NCI-H82 treated with DMSO at 0.1 percent for 48 hours (cell line): ENCODE measurements around the gene WDR12.
"Not testable (repeated sequence)": the region's sequence is repeated elsewhere in the genome, so short reads cannot be mapped to it uniquely, and the experiment has no call there.

Experiments
- DNase-seq: peaks from one replicate; lab custom pipeline; 2025; ENCODE audit not compliant: unreplicated experiment; lab: John Stamatoyannopoulos, UW

The WDR12 gene

DNA sequence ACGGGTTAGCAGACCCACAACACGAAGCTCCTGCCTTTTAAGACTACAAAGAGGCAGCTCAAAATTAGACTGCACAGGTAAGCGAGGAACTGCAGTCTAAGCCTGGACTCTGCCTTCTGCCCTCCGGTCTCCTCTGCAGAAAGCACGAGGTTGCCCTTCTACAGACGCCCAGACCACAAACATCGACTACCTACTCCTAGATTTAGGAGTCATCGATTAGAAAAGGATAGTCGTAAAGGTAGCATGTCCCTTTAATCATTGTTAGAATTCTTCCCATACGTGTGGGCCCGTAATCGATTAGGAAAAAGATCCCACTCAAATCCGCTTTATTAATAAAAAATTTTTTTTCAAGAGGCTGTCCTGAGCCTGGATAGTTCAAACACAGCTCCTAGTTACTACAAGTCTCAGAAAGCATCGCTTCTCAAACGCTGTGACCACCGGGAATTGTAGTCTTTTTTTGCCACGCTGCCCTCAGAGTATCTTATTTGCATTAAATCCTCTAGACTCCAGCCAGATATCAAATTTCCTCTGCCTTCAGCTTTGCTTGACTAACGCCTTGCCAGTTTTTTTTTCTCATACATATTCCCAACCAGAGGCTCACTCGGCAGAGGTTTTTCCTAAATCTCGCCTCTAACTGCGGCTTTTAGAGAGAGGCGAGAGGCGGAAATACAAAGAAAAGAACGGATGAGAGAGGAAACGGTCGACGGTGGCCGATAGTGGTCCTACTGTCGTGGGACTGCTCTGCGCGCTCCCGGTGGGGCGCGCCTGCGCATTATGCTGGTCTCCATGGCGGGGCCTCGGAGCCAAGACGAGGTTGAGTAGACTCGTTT, at the start of gene WDR12, which contains the start of gene CARF:
Gene WDR12 (minus strand): TSS at position 162 of the 830 bp plus-strand sequence. CDS start 197 bp downstream, outside the sequence.
Gene CARF (plus strand): TSS at position 764 of the 830 bp plus-strand sequence. CDS start 29,628 bp downstream, outside the sequence.
- DNase-seq, result peak; percentile 94

DNA sequence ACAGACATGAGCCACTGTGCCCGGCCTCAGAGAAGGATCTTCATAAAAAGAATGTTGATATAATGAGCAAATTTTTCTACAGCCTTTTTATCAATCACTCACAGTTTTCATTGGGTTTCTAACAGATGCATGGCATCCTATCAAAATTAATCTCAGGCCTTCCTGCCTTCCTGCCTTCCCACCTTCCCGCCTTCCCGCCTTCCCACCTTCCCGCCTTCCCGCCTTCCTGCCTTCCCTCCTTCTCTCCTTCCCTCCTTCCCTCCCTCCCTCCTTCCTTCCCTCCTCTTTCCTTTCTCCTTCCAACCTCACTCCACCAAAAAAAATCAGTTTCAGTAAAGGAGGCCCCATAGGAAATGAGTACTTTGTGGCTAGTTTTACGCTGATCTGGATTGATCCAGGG, 49.1 kb upstream of the WDR12 start:
- no peak for DNase-seq

DNA sequence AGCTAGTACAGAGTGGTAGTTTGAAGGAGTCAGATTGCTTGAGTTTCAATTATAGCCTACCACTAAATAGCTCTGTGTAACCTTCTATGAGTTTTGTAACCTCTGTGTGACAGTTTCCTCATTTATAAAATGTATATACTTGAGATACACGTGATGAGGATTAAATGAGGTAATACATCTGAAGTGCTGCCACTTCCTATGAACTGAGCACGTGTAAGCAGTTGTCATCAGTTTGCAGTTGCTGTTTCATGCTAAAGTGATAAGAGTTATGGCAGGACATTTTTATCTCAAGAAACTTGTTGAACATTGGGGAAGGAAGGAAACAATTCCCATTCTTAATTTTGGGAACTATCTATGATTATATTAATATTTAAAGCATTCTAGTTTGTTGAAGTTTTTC, 39.1 kb upstream of the WDR12 start:
- no peak for DNase-seq

DNA sequence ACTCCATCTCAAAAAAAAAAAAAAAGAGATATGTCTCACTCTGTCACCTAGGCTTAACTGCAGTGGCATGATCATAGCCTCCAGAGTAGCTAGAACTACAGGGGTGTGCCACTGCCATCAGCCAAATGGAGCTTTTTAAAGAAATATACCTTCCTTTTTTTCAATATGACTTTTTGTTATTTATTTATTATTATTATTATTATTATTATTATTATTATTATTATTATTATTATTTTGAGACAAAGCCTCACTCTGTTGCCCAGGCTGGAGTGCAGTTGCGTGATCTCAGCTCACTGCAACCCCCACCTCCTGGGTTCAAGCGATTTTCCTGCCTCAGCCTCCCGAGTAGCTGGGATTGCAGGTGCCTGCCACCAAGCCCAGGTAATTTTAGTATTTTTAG, 37.9 kb upstream of the WDR12 start:
- not testable (repeated sequence) for DNase-seq

DNA sequence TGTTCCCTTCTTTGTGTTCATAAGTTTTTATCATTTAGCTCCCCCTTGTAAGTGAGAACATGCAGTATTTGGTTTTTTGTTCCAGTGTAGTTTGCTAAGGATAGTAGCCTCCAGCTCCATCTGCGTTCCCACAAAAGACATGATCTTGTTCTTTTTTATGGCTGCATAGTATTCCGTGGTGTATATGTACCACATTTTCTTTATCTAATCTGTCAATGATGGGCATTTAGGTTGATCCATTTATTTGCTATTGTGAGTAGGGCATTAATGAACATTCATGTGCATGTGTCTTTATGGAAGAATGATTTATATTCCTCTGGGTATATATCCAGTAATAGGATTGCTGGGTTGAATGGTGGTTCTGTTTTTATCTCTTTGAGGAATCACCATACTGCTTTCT, 34.0 kb upstream of the WDR12 start:
- no peak for DNase-seq

DNA sequence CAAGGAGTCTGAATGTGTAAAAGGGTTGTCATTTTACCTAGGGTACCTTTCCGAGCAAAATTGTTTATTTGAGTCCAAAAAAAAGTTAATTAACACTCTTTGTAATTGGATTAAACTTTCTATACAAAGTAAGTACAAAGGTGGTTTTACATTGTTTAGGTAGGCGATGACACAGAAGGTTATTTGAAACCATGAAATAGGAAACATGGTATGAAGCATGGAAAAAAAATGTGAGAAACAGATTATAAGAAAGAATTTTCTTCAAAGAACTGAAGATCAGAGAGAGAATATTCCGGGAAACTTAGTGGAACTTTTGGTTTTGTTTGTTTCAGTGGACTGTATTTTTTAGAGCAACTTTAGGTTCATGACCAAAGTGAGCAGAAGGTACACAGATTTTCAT, 33.3 kb upstream of the WDR12 start:
- DNase-seq, result no peak

DNA sequence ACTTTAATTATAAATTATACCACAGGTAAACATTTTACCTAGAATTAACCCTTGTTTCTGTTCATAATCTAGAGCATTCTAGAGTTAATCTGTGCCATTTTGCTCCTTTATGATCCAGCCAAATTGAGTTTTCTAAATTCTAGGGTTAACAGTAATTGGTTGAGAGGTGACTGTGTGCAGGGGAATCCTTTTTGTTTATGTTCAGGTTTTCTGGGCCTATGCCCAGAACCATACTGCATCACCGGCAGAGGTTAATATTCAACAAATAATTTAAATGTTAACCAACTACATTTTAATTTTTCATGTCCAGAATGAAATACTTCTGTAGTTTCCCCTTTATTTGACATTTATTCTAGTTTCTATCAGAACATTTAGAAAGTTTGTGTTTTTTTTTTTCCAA, 32.9 kb upstream of the WDR12 start:
- DNase-seq, result no peak

DNA sequence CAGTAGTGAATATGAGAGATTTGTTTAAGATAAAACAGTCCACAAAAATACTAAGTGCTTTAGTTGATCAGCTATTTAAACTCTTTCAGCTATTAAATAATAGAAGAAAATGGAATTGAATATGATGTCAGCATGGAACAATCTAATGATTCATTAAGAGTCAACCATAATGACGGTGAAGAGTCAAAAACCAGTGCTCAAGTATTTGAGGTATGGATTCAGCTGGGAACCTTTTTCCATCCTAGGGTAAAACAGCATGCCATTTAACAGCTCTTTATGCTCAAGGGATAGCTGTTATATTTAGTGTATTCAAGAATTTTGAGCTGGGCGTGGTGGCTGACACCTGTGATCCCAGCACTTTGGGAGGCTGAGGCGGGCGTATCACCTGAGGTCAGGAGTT, 30.3 kb upstream of the WDR12 start:
- no peak for DNase-seq

DNA sequence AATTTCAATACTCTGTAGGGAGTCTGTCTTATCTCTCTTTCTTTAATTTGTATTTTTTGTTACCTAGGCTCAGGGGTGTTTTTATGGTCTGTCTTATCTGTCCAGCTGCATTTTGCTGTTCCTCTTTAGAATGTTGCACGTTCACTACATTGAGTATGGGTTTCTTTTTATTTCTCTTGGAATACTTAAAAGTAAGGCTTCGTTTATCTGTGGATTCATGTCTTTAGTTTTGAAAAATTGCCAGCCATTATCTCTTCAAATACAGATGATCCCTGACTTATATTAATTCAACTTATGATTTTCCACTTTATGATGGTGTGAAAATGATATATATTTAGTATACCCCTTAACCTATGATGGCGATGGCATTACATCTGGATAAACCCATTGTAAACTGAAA, 27.5 kb upstream of the WDR12 start:
- no peak for DNase-seq

DNA sequence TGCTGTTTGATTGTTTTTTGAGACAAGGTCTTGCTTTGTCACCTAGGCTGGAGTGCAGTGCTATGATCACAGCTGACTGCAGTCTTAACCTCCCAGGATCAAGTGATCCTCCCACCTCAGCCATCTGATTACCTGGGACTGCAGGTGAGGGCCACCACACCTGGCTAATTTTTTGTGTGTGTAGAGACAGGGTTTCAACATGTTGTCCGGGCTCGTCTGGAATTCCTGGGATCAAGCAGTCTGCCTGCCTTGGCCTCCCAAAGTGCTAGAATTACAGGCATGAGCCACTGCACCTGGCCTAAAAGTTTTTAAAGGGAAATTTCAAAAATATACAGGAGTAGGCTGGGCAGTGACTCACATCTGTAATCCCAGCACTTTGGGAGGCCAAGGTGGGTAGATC, 23.0 kb upstream of the WDR12 start:
- DNase-seq, result no peak

DNA sequence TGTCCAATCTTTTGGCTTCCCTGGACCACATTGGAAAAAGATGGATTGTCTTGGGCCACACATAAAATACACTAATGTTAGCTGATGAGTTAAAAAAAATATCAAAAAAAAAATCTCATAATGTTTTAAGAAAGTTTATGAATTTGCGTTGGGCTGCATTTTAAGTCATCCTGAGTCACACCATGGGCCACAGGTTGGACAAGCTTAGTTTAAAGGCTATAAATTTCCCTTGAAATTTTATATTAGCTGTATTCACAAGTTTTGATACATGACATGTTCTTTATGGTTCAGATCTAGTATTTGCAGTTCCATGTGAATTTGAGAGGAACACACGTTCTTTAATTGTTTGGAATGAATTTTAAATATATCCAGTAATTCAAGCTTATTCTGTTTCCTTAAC, 22.5 kb upstream of the WDR12 start:
- no peak for DNase-seq

DNA sequence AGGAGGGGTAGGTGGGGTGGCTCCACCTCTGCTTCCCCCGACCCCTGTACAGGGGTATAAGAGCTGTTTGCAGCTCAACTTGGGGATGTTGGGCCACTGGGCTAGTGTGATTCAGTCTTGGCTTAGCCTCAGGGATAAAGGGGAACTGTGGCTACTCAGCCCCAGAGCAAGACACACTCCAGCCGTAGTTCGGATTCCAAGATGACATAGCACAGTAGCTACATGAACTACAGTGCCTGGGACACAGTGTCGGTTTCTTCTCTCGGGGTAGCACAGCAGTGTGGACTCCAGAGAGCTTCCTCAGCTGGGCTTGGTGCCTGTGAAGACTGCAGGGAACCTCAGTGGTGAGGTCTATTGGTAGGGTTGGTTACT, 21.7 kb upstream of the WDR12 start:
- DNase-seq, result no peak

DNA sequence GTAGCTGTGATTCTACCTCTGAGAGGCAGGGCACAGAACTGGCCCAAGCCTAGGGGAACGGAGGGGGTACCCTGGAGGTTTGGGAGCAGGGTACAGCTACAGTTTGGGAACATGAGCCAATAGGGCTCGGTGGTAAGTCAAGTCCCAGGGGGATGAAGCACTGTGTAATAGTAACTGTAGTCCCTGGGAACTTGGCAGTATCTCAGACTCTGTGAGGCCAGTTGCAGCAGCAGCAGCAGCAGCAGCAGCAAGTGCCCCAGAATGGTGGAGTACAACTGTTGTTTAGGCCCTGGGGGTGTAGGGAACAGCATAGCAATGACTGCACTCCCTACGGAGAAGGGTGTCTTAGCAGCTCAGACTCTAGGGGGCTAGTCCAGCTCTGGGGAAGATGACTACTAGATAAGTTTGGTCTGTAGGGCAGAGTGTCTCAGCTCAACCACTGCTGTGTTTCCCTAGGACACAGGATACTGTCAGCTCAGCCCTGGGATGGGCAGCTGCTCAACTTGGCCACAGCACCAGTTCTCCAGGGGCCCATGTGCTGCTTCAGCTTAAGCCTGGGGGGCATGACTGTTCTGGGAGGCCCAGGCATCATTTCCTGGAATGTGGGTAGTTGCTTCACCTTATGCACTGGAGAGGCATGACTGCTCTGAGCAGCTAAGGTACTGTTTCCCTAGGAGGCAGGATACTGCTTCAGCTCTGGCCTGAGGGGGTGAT, 21.1 kb upstream of the WDR12 start:
- DNase-seq, result no peak

DNA sequence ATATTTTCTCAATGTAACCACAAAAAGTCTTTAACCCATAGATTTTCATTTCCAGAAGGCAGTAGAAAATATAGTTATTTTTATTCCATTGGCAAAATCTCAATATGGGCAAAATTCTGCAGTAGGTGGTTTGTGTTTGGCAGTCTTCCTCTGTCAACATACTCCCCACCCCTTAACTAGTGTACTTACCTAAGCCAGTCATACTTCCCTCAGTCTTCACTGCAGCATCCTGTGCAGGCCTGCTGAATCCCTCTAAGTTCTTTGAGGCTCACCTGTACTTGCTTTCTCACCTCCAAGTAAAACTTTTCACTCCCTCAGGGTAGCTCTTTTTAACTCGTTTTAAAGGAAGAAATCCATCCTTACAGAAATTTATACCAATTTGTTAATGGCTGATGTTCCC, 7.4 kb upstream of the WDR12 start:
- DNase-seq, result no peak

DNA sequence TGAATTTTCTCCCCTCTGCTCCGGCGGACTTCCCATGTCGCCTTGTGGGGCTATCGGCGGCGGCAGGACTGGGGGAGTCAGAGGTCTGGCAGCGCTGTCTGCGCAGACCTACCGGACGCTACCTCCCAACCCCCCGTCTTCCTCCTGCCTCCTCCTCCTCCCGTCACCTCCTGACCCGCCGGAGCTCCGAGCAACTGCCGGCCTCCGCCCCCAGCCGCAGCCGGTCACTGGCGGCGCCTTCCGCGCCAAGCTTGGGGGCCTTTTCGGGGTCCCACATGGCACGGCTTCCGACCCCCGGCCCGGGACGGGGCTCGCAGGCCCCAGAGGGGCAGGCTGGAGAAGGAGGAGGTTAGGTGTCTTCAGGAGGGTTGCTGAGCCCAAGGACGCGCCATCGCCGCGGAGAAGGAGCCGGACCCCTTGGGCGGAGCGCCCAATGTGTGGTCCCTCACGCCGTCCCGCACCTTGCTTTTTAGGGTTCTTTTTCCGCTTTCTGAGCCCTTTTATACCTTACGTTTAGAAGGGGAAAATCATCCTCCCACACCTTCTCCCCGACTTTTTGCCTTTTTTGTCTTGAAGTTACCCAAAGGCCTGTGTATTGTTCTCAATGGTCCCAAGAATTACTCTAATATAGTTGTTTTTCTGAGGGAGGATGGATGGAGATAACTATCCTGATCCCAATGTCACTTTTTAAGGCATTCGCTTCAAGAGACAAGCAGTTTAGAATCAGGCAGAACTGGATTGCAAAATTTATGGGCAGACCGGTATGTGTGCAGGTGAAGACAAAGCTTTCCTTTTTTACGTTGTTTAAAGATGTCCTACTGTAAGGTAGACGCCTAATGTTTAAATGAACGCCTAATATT, 1.1 kb upstream of the WDR12 start:
- DNase-seq, result not testable (repeated sequence)

DNA sequence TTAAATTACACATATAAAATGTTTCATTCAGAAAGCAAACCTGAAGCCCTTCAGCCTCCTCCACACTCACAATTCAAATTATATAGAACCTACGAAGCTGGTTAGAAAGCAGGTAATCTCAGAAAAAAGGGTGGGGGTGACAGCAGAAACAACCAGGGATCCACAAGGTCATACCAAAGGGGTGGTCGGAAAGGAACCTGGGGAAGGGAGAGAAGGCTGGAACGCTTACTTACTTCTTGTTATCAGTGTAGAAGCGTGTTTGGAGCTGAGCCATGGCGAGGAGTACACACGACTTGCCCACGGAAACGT, 316 bp downstream of the WDR12 start:
- no peak for DNase-seq

DNA sequence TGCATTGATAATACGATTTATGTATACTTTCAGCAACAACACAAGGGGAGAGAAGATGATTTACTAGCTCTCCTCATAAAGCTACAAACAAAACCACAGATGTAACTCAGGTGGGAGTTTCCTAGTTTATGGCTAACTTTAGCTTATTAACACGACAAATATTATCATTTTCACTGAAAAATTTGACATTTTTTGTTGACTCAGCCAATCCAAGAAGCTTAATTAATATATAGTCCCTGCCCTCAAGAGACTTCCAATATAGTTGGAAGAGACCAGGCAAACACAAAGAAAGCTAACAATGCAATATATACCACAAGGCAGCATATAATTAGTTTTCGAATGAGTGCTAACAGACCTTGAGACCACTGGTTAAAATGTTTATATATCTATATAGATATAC, 775 bp downstream of the WDR12 start:
- no peak for DNase-seq

DNA sequence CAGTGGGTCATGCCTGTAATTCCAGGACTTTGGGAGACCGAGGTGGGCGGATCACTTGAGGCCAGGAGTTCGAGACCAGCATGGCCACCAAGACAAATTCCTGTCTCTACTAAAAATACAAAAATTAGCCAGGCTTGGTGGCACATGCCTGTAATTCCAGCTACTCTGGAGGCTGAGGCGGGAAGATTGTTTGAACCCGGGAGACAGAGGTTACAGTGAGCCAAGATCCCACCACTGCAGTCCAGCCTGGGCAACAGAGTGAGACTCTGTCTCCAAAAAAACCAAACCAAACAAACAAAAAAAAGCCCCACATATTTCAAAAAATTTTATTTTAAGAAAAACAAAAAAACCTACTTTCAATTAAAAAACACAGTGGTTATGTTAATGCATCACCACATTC, 1.2 kb downstream of the WDR12 start:
- not testable (repeated sequence) for DNase-seq

DNA sequence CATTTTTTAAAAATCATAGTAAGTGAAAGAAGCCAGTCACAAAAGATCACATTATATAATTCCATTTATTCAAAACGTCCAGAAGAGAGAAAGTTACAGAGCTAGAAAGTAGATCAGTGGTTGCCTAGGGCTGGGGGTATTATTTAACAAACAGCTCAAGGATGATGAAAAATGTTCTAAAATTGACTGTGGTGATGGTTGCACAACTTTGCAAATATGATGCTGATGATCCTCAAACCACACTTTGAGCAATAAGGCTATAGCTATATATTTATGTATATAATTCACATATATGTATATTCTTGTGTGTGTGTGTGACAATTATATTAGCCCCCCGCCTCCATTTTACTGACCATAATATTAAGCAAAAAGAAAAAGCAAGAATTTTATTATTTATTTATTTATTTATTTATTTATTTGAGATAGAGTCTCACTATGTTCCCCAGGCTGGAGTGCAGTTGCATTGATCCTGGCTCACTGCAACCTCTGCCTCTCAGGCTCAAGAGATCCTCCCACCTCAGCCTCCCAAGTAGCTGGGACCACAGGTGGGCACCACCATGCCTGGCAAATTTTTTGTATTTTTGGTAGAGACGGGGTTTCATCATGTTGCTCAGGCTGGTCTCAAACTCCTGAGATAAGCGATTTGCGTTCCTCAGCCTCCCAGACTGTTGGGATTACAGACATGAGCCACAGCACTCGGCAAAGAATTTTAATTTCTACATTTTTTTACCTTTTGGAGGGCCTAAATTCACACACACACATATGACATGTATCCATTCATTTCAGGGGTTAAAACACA, 1.9 kb downstream of the WDR12 start:
- DNase-seq, result no peak

DNA sequence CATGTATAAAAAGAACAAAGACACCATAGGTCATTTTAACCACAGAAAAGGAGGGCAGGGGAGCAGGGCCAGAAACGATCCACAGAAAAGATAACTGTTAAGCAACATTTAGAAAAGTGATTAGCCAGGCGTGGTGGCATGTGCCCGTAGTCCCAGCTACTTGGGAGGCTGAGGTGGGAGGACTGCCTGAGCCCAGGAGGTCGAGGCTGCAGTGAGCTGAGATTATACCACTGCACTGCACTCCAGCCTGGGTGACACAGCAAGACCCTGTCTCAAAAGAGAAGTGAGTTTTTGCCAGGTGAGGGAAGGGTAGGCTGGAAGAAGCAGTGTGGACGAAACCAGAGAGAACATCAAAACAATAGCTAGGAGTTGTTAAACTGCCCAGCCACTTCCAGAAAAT, 3.3 kb downstream of the WDR12 start:
- no peak for DNase-seq

DNA sequence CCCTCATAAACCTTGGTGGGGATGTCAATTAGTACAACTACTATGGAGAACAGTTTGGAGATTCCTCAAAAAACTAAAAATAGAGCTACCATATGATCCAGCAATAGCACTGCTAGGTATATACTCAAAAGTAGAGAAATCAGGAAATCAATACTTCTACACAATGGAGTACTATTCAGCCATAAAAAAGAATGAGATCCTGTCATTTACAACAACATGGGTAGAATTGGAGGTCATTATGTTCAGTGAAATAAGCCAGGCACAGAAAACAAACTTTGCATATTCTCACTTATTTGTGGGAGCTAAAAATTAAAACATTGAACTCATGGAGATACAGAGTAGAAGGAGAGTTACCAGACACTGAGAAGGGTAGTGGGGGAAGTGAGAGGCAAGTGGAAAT, 6.0 kb downstream of the WDR12 start:
- DNase-seq, result not testable (repeated sequence)
